Activated gamma-delta T cell treated with anti-CD3 and anti-CD28 coated beads, Interleukin-2, amount 50 U/mL, for 16 hours (primary cell): ENCODE data around the gene TTC21B.
"Not testable (repeated sequence)": the region's sequence is repeated elsewhere in the genome, so short reads cannot be mapped to it uniquely, and the experiment has no call there.

Experiments used
- DNase-seq: peaks from one replicate; pipeline ENCODE4 v3.0.0-alpha.2; 2020; ENCODE audit warnings: low read depth

Gene TTC21B

DNA sequence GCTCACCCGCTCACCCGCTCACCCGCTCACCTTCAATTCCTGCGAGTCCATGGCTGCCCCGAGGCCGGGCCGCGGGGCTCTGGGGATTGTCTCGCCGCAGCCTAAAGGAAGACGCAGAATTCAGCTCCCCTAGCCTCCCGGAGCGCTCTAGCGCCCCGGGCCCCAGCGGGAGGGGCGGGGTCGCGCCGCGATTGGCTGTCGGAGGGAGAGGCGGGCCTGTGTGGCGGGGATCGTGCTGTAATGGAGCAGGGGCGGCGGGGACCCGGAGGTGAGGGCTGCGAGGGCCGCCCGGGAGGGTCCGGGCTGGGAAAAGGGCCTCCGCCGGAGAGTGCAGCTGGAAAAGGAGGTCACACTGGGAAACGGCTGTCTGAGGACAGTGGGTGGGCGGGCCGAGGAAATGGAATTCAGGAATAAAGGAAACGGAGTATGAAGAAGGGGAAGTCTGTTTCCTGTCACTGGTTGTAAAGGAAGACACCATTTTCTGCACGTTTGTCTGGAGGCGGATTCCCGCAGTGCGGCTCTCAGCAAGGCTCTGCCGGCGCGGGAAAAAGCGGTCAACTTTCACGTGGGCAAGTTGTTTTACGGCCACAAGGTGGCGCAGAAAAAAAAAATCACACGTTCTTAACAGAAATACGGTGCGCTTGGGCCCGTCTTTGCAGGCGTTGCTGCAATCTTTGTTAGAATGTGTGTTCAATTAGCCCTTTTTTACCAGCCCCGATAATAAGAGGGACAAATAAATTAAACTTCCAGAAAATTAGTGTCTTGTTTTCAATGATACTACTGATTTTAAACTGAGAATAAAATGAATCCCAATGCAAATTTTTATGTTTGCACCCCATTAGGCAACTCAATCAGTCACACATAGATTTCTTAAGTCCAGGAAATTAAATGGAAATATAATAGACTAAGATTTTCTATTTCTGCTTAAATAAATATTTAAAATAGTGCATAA is at the start of gene TTC21B:
Gene TTC21B (minus strand): TSS at position 122 of the 952 bp plus-strand sequence. CDS start 71 bp downstream, at position 51.
- peak; percentile 92 for DNase-seq

GRCh38 chr2:166000401-166000800 is 46.8 kb upstream of the TTC21B start:
- no peak for DNase-seq

GRCh38 chr2:165990846-165991245 is 37.3 kb upstream of the TTC21B start:
- DNase-seq: no peak

- no peak for DNase-seq
These were observed 36.3 kb upstream of the TTC21B start for GRCh38 chr2:165989851-165990250.

GRCh38 chr2:165985120-165985519 is 31.5 kb upstream of the TTC21B start:
- DNase-seq: no peak

- DNase-seq: not testable (repeated sequence)
These were observed 18.6 kb upstream of the TTC21B start for GRCh38 chr2:165972161-165972560.

GRCh38 chr2:165970663-165971062 is 17.1 kb upstream of the TTC21B start:
- no peak for DNase-seq

DNA sequence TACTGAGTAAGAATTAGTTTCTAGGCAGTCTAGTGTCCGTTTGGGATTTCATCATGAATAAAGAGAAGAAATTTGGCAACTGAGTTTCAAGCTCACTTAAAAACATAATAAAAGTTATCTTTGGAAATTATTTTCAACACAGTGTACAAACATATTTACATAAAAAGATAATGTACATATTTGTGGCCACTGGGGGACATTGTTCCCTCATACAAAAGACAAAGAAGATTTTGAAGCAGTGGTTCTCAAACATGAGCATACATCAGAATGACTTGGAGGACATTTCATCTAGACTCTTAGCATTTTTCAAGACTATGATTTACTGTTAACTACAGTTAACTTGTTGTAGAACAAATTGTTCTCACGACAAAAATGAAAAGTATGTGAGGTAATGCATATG is 15.7 kb upstream of the TTC21B start:
- no peak for DNase-seq

DNA sequence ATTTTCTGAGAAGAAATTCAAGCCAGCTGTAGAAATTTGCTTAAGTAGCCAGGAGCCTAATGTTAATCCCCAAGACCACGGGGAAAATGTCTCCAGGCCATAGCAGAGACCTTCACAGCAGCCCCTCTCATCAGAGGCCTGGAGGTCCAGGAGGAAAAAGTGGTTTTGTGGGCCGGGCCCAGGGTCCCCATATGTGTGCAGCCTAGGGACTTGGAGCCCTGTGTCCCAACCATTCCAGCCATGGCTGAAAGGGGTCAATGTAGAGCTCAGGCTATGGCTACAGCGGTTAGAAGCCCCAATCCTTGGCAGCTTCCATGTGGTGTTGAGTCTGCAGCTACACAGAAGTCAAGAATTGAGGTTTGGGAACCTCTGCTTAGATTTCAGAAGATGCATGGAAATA is 14.2 kb upstream of the TTC21B start:
- no peak for DNase-seq

- DNase-seq: no peak
These were observed 8.2 kb upstream of the TTC21B start for GRCh38 chr2:165961818-165962217.

GRCh38 chr2:165959371-165959770 is 5.8 kb upstream of the TTC21B start:
- DNase-seq: no peak

DNA sequence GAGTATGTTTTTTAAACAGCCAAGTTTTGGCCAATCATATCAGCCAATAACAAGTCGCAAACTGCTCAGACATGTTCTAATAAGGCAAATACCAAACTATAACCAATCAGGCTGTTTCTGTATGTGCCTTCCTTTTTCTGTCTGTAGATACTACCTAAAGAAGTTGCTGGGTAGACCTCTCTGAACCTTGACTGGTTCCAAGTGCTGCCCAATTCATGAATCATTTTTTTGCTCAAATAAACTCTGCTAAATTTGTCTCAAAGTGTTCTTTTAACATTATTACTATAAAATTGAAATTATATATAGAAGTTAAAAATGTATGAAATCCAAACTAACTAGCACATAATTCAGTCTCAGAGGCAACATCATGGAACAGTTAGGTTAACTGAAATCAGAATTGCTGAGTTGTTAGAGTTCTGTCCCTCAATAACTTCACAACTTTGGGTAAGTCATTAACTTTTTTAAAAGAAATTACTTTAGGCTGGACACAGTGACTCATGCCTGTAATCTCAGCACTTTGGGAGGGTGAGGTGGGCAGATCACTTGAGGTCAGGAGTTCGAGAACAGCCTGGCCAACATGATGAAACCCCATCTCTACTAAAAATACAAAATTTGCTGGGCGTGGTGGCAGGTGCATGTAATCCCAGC is 4.9 kb upstream of the TTC21B start:
- no peak for DNase-seq

- no peak for DNase-seq
These were observed 3.6 kb upstream of the TTC21B start for GRCh38 chr2:165957030-165957675.

DNA sequence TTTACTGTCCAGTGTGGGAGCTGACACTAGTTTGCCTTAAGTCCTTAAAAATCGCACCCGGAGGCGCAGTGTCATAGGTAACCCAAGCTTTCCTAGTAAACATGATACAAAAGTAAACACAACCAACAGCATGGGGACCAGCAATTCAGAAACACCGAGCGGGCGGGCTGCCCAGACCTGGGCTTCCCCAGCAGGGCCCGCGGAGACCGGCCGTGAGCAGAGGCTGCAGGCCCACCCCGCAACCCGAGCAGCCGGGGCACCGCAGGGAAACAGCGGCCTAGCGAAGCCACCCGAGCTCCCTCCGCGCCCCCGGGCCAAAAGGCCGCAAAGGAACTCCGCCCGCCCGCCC is 296 bp downstream of the TTC21B start:
- DNase-seq: no peak

DNA sequence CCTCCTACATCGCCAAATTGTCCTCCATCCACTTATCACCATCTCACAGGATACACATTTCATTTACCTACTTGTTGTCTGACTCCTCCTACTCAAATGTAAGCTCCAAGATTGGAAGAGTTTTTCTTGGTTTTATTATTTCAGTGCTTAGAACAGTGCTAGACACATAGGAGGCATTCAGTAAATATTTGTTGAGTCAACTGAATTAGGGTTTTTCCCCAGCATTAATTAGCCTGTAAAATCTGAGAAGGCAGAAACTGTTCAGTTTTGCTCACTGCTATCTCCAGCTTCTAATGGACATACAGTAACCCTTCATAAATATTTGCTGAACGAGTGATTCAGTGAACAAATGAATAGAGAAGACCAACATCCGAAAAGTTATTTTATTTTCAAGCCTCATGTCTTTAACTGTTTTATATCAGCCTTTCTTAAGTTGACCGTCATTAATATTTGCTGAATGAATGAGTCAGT is 800 bp downstream of the TTC21B start:
- DNase-seq: no peak

GRCh38 chr2:165952085-165952484 is 1.5 kb downstream of the TTC21B start:
- DNase-seq: no peak

- DNase-seq: no peak
These were observed 3.1 kb downstream of the TTC21B start for GRCh38 chr2:165950438-165950837.

GRCh38 chr2:165941827-165942226 is 11.7 kb downstream of the TTC21B start:
- DNase-seq: no peak

- no peak for DNase-seq
These were observed 15.3 kb downstream of the TTC21B start for GRCh38 chr2:165938237-165938636.

DNA sequence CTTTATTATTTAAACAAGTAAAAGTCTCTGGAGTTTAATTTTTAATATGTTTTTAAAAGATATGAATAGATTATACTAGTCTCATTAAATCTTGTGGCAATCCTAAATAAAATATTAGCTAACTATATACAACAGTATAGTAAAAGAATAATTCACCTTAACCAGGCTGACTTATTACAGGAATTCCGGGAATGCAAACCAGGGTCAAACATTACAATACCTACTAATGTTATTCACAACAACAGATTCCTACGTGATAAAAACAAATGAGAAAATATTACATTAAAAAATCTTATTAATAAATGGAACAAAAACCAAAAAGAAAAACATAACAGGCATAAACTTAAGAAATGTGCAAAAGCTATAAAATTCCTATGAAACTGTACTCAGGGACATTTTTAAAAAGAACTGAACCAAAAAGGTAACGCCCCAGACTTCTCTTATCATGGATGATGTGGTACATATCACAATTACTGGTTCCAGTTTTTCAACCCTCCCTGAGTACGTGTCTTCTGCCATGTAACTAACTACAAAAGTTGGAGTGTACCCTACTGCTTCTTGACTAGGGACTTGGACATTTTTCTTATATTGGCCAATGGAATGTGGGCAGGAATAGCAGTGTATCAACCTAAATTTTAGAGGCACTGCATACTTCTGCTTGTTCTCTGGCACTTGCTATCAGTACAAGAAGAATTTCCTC is 20.2 kb downstream of the TTC21B start:
- DNase-seq: no peak

- DNase-seq: no peak
These were observed 25.8 kb downstream of the TTC21B start for GRCh38 chr2:165927774-165928173.

- no peak for DNase-seq
These were observed 26.2 kb downstream of the TTC21B start for GRCh38 chr2:165927353-165927752.
